ENCODE data around the gene ANGPTL7.

Gene ANGPTL7

GRCh38 chr1:11207898-11208611 is 18.9 kb downstream of the ANGPTL7 start:
- TF ChIP-seq GATA2 (IDR thresholded peaks at IDR 0.05; ENCODE audit: low read depth, low read length) (no peak), GATA3 (IDR thresholded peaks at IDR 0.05; ENCODE audit: low read depth, low read length) (no peak)

DNA sequence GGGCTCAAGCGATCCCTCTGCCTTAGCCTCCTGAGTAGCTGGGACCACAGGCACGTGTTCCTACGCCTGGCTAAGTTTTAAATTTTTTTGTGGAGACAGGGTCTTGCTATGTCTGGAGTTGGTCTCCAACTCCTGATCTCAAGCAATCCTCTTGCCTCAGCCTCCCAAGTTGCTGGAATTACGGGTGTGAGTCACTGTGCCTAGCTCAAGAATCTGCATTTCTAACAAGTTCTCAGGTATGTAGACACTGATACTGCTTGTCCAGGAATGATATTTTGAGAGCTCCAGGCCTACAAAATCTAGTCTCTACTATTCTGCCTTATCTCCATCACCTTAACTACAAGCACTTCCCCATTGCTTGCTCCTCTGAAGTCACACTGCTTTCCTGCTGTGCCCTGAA is 22.3 kb downstream of the ANGPTL7 start:
- TF ChIP-seq GATA2 (IDR thresholded peaks at IDR 0.05; ENCODE audit: low read depth, low read length) (no peak), GATA3 (IDR thresholded peaks at IDR 0.05; ENCODE audit: low read depth, low read length) (no peak)

- TF ChIP-seq GATA2 (IDR thresholded peaks at IDR 0.05; ENCODE audit: low read depth, low read length) (no peak), GATA3 (IDR thresholded peaks at IDR 0.05; ENCODE audit: low read depth, low read length) (no peak)
These were observed 22.9 kb downstream of the ANGPTL7 start for GRCh38 chr1:11211925-11212587.

- TF ChIP-seq GATA2 (IDR thresholded peaks at IDR 0.05; ENCODE audit: low read depth, low read length) = no peak
- no peak for TF ChIP-seq GATA3 (IDR thresholded peaks at IDR 0.05; ENCODE audit: low read depth, low read length)
These were observed 25.7 kb downstream of the ANGPTL7 start for GRCh38 chr1:11214698-11215380.

DNA sequence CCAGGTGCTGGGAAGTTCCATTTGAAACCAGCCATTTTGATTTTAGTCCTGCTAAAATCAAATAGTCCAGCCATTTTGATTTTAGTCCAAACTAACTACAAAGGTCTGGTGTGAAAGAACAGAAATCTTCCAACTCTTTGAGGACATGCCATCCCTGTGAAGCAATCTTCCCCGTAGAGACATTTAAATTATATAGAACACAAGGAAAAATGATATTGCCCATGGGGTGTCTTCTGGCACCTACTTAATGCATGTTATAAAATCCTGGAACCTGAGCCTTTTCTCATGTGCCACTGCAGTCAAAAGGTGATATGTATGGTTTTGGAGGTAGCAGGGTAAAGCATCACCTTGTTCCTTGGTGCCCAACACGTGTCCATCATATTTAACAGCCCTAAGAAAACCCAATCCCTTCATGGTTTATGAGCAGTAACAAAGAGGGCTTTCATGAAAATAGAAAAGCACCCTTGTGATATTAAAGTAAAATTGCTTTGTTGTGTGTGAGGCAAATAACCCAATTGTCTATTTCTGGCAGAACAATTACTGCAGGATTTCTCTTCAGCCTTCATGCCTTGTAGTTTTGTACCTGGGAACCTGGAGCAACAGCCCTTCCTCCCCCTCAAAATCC is 26.3 kb downstream of the ANGPTL7 start:
- TF ChIP-seq GATA2 (IDR thresholded peaks at IDR 0.05; ENCODE audit: low read depth, low read length) (no peak), GATA3 (IDR thresholded peaks at IDR 0.05; ENCODE audit: low read depth, low read length) (no peak)

GRCh38 chr1:11216074-11216473 is 26.9 kb downstream of the ANGPTL7 start:
- TF ChIP-seq GATA2 (IDR thresholded peaks at IDR 0.05; ENCODE audit: low read depth, low read length) (no peak), GATA3 (IDR thresholded peaks at IDR 0.05; ENCODE audit: low read depth, low read length) (no peak)

DNA sequence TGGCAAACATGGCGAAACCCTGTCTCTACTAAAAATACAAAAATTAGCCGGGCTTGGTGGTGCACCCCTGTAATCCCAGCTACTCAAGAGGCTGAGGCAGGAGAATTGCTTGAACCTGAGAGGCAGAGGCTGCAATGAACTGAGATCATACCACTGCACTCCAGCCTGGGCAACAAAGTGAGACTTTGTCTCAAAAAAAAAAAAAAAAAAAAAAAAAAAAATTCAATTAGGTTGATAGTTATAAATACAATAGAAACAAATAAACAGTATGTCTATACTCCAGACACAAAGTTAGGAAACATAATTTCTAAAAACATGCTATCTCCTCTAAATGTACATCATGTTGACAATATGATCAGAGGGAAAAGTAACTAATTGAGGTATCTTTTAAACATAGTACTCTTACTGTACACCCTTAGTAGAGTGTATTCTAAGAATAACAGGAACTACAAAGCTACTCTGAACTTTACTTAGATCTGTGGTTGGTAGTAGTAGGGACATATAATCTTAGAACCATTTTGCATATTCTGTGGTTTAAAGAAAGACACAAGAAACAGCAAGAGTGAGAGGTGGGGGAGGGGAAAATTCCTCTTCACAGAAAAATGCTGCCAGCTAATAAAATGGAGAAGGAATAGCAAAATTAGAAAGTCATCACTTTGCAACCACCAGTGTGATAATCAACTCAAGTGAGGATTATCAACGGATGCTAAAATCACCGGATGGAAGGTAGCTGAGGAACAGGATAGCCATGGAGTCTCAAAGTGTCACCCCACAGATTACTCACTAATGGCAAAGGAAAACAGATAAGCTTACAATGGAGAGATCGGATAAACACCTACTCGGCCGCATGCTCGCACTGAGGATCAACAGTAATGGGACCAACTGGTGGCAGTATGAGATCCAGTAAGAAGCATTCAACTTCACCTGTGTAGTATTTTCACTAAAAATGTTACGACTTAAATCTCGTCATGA is 38.2 kb downstream of the ANGPTL7 start:
- TF ChIP-seq GATA2 (IDR thresholded peaks at IDR 0.05; ENCODE audit: low read depth, low read length) (no peak), GATA3 (IDR thresholded peaks at IDR 0.05; ENCODE audit: low read depth, low read length) (no peak)

GRCh38 chr1:11229203-11229602 is 40.0 kb downstream of the ANGPTL7 start:
- TF ChIP-seq GATA2 (IDR thresholded peaks at IDR 0.05; ENCODE audit: low read depth, low read length) (no peak), GATA3 (IDR thresholded peaks at IDR 0.05; ENCODE audit: low read depth, low read length) (no peak)

DNA sequence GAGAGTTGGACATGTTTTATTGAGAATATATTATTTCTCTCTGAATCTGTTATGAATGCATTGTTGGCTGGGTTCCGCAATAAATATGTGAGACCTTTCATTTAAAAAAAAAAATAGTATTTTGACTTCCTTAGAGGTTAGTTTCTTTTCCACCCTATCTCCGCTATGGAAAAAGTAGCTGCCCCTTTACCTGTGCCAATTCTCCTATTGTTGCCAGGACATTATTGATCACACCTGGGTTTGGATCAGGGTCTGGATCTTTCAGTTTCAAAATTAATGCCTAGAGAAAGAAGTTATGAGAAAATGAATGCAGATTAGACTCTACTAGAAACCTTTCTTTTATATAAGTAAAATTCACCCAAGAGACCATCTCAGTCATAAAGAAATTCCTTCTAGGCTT is 44.1 kb downstream of the ANGPTL7 start:
- TF ChIP-seq GATA3 (IDR thresholded peaks at IDR 0.05; ENCODE audit: low read depth, low read length) (no peak), GATA2 (IDR thresholded peaks at IDR 0.05; ENCODE audit: low read depth, low read length) (no peak)

DNA sequence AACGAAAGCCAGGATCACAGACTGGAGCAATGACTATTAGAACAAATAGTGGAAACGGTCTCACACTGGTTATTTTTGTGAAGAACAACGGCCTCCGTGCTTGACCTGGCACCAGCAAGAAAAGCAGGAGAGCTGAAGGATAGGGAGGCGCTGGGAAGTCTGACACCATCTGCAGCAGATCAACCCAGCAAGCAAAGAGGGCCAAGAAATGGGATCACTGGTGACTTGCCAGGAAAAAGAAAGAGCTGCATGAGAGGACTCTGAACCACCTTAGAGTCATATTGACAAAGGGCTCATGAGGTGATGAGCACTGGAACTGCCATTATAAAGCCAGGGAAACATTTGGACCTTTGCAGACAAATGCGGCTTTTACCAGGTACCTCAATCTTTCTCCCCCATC is 48.2 kb downstream of the ANGPTL7 start:
- TF ChIP-seq GATA3 (IDR thresholded peaks at IDR 0.05; ENCODE audit: low read depth, low read length) = no peak
- no peak for TF ChIP-seq GATA2 (IDR thresholded peaks at IDR 0.05; ENCODE audit: low read depth, low read length)

DNA sequence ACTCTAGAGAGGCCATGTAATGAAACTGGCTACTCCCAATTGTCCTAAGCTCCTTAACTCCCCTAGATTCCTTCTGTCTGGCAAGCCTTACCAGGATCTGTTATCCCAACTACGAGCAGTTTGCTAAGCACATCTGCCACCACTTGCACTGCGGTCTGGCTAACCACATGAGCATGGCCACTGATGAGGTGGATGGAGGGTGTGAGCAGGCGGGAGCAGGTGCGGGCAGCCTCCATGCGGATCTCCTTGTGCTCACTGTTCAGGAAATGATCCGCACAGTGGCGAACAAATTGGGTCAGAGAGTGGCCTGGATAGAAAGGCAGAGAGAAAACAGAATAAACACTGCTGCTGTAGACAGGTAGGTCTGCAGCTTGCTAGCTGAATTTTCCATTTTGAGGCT is 49.2 kb downstream of the ANGPTL7 start:
- no peak for TF ChIP-seq GATA2 (IDR thresholded peaks at IDR 0.05; ENCODE audit: low read depth, low read length)
- no peak for TF ChIP-seq GATA3 (IDR thresholded peaks at IDR 0.05; ENCODE audit: low read depth, low read length)

- TF ChIP-seq GATA2 (IDR thresholded peaks at IDR 0.05; ENCODE audit: low read depth, low read length) (no peak), GATA3 (IDR thresholded peaks at IDR 0.05; ENCODE audit: low read depth, low read length) (no peak)
These were observed 56.1 kb downstream of the ANGPTL7 start for GRCh38 chr1:11245248-11245647.
